Liver (tissue), 9 donors: ENCODE results near the gene RASAL2. TPM values are rescaled to one million over a fixed set of nuclear protein-coding genes. Genes with fewer than 3 reads are reported as not detected.

Experiments used
- DNase-seq: peaks from one replicate; pipeline ENCODE4 v3.0.0-alpha.2; 2017; ENCODE audit warnings: low spot score
- H3K27ac ChIP-seq, 2 donors: one replicate each; pipeline ENCODE4 v1.7.0; 2013; ENCODE audit warnings: inconsistent platforms in 2 of 2, low read length in 2 of 2, control low read depth in 1 of 2, low read depth in 1 of 2, mild to moderate bottlenecking in 1 of 2
- H3K27me3 ChIP-seq, 4 donors: one replicate each; pipeline versions ENCODE4 v1.6.1 to v1.7.0; 2013; ENCODE audit warnings: low read length in 3 of 4, inconsistent platforms in 1 of 4, mild to moderate bottlenecking in 1 of 4, moderate library complexity in 1 of 4; ENCODE audit not compliant: control insufficient read depth in 4 of 4, insufficient read depth in 4 of 4
- H3K36me3 ChIP-seq, 4 donors: one replicate each; pipeline versions ENCODE4 v1.6.1 to v1.7.0; 2013; ENCODE audit warnings: low read length in 3 of 4, mild to moderate bottlenecking in 3 of 4, low read depth in 1 of 4, moderate library complexity in 1 of 4; ENCODE audit not compliant: control insufficient read depth in 4 of 4, insufficient read depth in 3 of 4
- H3K4me1 ChIP-seq, 4 donors: one replicate each; pipeline versions ENCODE4 v1.6.1 to v1.7.0; 2013; ENCODE audit warnings: low read length in 3 of 4, mild to moderate bottlenecking in 3 of 4, moderate library complexity in 1 of 4; ENCODE audit not compliant: control insufficient read depth in 4 of 4, insufficient read depth in 4 of 4
- H3K4me3 ChIP-seq, 3 donors: one replicate each; pipeline versions ENCODE4 v1.6.1 to v1.7.0; 2013; ENCODE audit warnings: low read length in 3 of 3, control low read depth in 1 of 3, low read depth in 1 of 3, mild to moderate bottlenecking in 1 of 3
- H3K9ac ChIP-seq, 2 donors: one replicate each; pipeline ENCODE4 v1.7.0; 2013; ENCODE audit warnings: low read length in 2 of 2, mild to moderate bottlenecking in 2 of 2, moderate library complexity in 2 of 2, control low read depth in 1 of 2, low read depth in 1 of 2
- H3K9me3 ChIP-seq, 4 donors: one replicate each; pipeline versions ENCODE4 v1.6.1 to v1.7.0; 2013; ENCODE audit warnings: low read length in 3 of 4; ENCODE audit not compliant: control insufficient read depth in 4 of 4
- EGR1 ChIP-seq, 2 donors: IDR thresholded peaks; 2 replicates each; pipeline ENCODE4 v1.6.1; 2016 to 2018; ENCODE audit warnings: antibody characterized with exemption in 2 of 2, low read depth in 2 of 2
- FOXA1 ChIP-seq: IDR thresholded peaks from 2 replicates; pipeline ENCODE4 v1.6.1; 2016; ENCODE audit warnings: antibody characterized with exemption
- FOXA2 ChIP-seq: IDR thresholded peaks from 2 replicates; pipeline ENCODE4 v1.6.1; 2016; ENCODE audit warnings: antibody characterized with exemption
- GABPA ChIP-seq, 2 donors: IDR thresholded peaks in 1 of 2; conservative IDR thresholded peaks in 1 of 2; 2 replicates each; pipeline ENCODE4 v1.6.1; 2016; ENCODE audit warnings: antibody characterized with exemption in 2 of 2, mild to moderate bottlenecking in 1 of 2, moderate library complexity in 1 of 2
- HNF4G ChIP-seq: IDR thresholded peaks from 2 replicates; pipeline ENCODE4 v1.6.1; 2016; ENCODE audit warnings: antibody characterized with exemption
- JUND ChIP-seq, 2 donors: IDR thresholded peaks; 2 replicates each; pipeline ENCODE4 v1.6.1; 2016; ENCODE audit warnings: antibody characterized with exemption in 2 of 2
- NR2F2 ChIP-seq: IDR thresholded peaks from 2 replicates; pipeline ENCODE4 v1.6.1; 2016; ENCODE audit warnings: antibody characterized with exemption
- RAD21 ChIP-seq, 2 donors: IDR thresholded peaks; 2 replicates each; pipeline ENCODE4 v1.6.1; 2016; ENCODE audit warnings: antibody characterized with exemption in 2 of 2, mild to moderate bottlenecking in 2 of 2
- RXRA ChIP-seq, 2 donors: IDR thresholded peaks; 2 replicates each; pipeline ENCODE4 v1.6.1; 2017 to 2018; ENCODE audit warnings: antibody characterized with exemption in 2 of 2, mild to moderate bottlenecking in 1 of 2
- SP1 ChIP-seq: IDR thresholded peaks from 2 replicates; pipeline ENCODE4 v1.6.1; 2018; ENCODE audit warnings: antibody characterized with exemption, mild to moderate bottlenecking
- TAF1 ChIP-seq: conservative IDR thresholded peaks from 2 replicates; pipeline ENCODE4 v1.6.1; 2016; ENCODE audit warnings: antibody characterized with exemption, mild to moderate bottlenecking
- YY1 ChIP-seq: IDR thresholded peaks from 2 replicates; pipeline ENCODE4 v1.6.1; 2016; ENCODE audit warnings: antibody characterized with exemption, mild to moderate bottlenecking
- WGBS: extraction: QIAGEN DNeasy Blood & Tissue Kit; methylation state at CpG from one replicate; pipeline ENCODE4 v1.1.7; 2013; 5-methylcytosine and 5-hydroxymethylcytosine counted together
- polyA plus RNA-seq, 2 donors: library from polyadenylated mRNA; stranded (reverse) in 1 of 2; unstranded in 1 of 2; fragments of 200-250 nt in 1 of 2; fragments of >200 nt in 1 of 2; fragmentation: Nextera tagmentation in 1 of 2; extraction: Ambion mirVana in 1 of 2; gene quantifications; one replicate each; pipeline versions ENCODE4 v1.2.1 to v1.2.3, GENCODE V29; 2013 to 2015
- total RNA-seq, 2 donors: library from RNA; depleted of rRNA; stranded (reverse); fragments of >200 nt; gene quantifications; one replicate each; pipeline ENCODE4 v1.2.3, GENCODE V29; 2014
- TF ChIP-seq, protein P1 (sequence below): IDR thresholded peaks from 2 replicates; pipeline ENCODE4 v1.6.1; 2016; ENCODE audit warnings: antibody characterized with exemption
- TF ChIP-seq, protein P2 (sequence below): IDR thresholded peaks from 2 replicates; pipeline ENCODE4 v1.6.1; 2016; ENCODE audit warnings: antibody characterized with exemption, mild to moderate bottlenecking
- TF ChIP-seq, protein P3 (sequence below): fragments of 150-350 bp; IDR thresholded peaks from 2 replicates; pipeline ENCODE4 v1.5.1; 2017; ENCODE audit warnings: improper control_type of control experiment, low read depth, low read length; ENCODE audit not compliant: missing input control
- TF ChIP-seq, protein P4 (sequence below): IDR thresholded peaks from 2 replicates; pipeline ENCODE4 v1.6.1; 2016; ENCODE audit warnings: antibody characterized with exemption
- donor health status: healthy.
- donor health status: healthy.
- donor health status: healthy.
- donor health status: healthy.
- donor health status: healthy.

The RASAL2 gene
- total and polyA plus RNA-seq, 4 donors, result 1.8 to 8.1 (median 4.1) TPM

DNA sequence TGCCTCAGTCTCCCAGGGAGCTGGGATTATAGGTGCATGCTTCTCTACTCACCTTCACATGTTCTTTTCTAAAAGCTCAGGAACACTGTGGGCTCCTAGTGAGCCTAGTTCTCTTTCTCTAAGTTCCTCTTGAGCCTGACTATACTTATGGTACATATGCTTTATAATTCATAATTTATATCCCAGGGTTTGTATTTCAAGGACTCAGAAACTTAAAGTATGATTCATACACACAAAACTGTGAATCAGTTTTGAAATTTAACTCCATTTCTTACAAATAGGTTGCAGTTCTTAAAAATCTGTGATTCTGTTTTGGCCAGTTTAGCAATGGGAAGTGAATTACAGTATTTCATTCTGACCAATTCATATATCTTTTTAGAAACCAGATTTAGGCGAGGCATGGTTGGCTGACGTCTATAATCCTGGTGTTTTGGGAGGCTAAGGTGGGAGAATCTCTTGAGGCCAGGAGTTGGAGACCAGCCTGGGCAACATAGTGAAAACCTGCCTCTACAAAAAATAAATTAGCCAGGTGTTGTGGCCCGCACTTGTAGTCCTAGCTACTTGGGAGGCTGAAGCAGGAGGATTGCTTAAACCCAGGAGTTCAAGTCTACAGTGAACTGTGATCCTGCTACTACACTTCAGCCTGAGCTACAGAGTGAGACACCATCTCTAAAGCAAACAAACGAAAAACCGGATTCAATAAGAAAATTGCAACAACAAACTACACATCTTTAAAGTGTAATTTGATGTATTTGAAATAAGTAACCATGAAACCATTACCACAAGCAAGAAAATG is 15.6 kb downstream of the RASAL2 start:
- no peak overlapping the region for H3K27ac ChIP-seq
- peaks cover 0 to 8% (median 0%) of the 10 kb centered on the region in 4 donors for H3K4me1 ChIP-seq
- no peak overlapping the region for H3K4me3 ChIP-seq
- WGBS, result 88% methylated on average over 5 of the region's 5 CpGs
- no peak for DNase-seq
- H3K36me3 ChIP-seq, result no peaks in the 10 kb centered on the region
- no peak for TF ChIP-seq NR2F2
- TF ChIP-seq, protein P1, sequence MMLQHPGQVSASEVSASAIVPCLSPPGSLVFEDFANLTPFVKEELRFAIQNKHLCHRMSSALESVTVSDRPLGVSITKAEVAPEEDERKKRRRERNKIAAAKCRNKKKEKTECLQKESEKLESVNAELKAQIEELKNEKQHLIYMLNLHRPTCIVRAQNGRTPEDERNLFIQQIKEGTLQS, result no peak
- TF ChIP-seq FOXA1, result no peak
- no peak for TF ChIP-seq FOXA2
- TF ChIP-seq TAF1, result no peak
- TF ChIP-seq, protein P2, sequence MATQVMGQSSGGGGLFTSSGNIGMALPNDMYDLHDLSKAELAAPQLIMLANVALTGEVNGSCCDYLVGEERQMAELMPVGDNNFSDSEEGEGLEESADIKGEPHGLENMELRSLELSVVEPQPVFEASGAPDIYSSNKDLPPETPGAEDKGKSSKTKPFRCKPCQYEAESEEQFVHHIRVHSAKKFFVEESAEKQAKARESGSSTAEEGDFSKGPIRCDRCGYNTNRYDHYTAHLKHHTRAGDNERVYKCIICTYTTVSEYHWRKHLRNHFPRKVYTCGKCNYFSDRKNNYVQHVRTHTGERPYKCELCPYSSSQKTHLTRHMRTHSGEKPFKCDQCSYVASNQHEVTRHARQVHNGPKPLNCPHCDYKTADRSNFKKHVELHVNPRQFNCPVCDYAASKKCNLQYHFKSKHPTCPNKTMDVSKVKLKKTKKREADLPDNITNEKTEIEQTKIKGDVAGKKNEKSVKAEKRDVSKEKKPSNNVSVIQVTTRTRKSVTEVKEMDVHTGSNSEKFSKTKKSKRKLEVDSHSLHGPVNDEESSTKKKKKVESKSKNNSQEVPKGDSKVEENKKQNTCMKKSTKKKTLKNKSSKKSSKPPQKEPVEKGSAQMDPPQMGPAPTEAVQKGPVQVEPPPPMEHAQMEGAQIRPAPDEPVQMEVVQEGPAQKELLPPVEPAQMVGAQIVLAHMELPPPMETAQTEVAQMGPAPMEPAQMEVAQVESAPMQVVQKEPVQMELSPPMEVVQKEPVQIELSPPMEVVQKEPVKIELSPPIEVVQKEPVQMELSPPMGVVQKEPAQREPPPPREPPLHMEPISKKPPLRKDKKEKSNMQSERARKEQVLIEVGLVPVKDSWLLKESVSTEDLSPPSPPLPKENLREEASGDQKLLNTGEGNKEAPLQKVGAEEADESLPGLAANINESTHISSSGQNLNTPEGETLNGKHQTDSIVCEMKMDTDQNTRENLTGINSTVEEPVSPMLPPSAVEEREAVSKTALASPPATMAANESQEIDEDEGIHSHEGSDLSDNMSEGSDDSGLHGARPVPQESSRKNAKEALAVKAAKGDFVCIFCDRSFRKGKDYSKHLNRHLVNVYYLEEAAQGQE, result no peak
- TF ChIP-seq RAD21 (IDR thresholded peaks at IDR 0.05), result no peak
- no peak for TF ChIP-seq EGR1 (IDR thresholded peaks at IDR 0.05; ENCODE audit: low read depth in 2 of 2)
- TF ChIP-seq, protein P3, sequence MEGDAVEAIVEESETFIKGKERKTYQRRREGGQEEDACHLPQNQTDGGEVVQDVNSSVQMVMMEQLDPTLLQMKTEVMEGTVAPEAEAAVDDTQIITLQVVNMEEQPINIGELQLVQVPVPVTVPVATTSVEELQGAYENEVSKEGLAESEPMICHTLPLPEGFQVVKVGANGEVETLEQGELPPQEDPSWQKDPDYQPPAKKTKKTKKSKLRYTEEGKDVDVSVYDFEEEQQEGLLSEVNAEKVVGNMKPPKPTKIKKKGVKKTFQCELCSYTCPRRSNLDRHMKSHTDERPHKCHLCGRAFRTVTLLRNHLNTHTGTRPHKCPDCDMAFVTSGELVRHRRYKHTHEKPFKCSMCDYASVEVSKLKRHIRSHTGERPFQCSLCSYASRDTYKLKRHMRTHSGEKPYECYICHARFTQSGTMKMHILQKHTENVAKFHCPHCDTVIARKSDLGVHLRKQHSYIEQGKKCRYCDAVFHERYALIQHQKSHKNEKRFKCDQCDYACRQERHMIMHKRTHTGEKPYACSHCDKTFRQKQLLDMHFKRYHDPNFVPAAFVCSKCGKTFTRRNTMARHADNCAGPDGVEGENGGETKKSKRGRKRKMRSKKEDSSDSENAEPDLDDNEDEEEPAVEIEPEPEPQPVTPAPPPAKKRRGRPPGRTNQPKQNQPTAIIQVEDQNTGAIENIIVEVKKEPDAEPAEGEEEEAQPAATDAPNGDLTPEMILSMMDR, result no peak
- no peak for TF ChIP-seq SP1
- no peak overlapping the region for H3K9ac ChIP-seq
- H3K9me3 ChIP-seq, result no peaks in the 10 kb centered on the region
- no peaks in the 10 kb centered on the region for H3K27me3 ChIP-seq

DNA sequence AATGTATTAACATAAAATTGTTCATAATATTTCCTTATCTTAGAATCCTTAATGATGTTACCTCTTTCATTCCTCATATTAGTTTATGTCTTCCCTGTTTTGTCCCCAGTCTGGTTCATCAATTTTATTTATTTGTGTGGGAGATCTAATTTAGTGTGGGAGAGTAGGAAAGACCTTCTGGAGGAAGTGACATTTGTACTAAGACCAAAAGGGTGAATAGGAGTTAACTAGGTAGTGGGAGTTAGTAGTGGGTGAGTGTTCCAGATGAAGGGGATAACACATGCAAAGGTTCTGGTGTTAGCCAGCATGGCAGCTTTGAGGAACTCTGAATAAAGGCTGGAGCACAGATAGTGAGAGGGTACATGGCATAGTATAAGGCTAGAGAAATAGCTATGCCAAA is 21.4 kb downstream of the RASAL2 start:
- Histone ChIP-seq H3K36me3 (no peaks in the 10 kb centered on the region), H3K9me3 (no peaks in the 10 kb centered on the region), H3K27ac (no peak overlapping the region), H3K9ac (no peak overlapping the region), H3K27me3 (no peaks in the 10 kb centered on the region), H3K4me1 (no peaks in the 10 kb centered on the region), H3K4me3 (no peak overlapping the region)
- TF ChIP-seq TAF1 (no peak), HNF4G (no peak), FOXA2 (no peak), NR2F2 (no peak), SP1 (no peak), JUND (IDR thresholded peaks at IDR 0.05) (no peak), GABPA (IDR thresholded peaks at IDR 0.05 in 1 of 2, conservative IDR thresholded peaks at IDR 0.05 in 1 of 2) (no peak), EGR1 (IDR thresholded peaks at IDR 0.05; ENCODE audit: low read depth in 2 of 2) (no peak), FOXA1 (no peak), YY1 (no peak), RAD21 (IDR thresholded peaks at IDR 0.05) (no peak), RXRA (IDR thresholded peaks at IDR 0.05) (no peak)
- TF ChIP-seq, protein P4, sequence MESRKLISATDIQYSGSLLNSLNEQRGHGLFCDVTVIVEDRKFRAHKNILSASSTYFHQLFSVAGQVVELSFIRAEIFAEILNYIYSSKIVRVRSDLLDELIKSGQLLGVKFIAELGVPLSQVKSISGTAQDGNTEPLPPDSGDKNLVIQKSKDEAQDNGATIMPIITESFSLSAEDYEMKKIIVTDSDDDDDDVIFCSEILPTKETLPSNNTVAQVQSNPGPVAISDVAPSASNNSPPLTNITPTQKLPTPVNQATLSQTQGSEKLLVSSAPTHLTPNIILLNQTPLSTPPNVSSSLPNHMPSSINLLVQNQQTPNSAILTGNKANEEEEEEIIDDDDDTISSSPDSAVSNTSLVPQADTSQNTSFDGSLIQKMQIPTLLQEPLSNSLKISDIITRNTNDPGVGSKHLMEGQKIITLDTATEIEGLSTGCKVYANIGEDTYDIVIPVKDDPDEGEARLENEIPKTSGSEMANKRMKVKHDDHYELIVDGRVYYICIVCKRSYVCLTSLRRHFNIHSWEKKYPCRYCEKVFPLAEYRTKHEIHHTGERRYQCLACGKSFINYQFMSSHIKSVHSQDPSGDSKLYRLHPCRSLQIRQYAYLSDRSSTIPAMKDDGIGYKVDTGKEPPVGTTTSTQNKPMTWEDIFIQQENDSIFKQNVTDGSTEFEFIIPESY, result no peak
- TF ChIP-seq, protein P3, result no peak
- TF ChIP-seq, protein P2, result no peak
- no peak for DNase-seq
